ENCODE measurements around the gene UXT.

DNA sequence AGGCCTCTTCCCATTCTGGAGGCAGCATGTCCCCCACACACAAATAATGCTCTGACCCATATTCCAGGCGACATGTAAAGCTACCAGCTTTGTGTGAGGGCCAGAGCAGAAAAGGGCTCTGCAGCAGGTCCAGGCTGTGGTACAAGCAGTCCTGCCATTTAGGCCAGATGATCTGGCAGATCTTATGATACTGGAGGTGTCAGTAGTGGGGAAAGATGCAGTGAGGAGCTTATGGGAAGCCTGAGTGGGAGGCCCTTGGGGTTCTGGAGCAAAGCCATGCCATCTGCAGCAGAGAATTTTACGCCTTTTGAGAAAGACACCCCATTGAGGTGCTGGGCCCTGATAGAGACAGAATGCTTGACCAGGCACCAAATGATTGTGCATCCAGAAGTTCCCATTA lies 47.1 kb downstream of the UXT start:
- TF ChIP-seq, protein P1, sequence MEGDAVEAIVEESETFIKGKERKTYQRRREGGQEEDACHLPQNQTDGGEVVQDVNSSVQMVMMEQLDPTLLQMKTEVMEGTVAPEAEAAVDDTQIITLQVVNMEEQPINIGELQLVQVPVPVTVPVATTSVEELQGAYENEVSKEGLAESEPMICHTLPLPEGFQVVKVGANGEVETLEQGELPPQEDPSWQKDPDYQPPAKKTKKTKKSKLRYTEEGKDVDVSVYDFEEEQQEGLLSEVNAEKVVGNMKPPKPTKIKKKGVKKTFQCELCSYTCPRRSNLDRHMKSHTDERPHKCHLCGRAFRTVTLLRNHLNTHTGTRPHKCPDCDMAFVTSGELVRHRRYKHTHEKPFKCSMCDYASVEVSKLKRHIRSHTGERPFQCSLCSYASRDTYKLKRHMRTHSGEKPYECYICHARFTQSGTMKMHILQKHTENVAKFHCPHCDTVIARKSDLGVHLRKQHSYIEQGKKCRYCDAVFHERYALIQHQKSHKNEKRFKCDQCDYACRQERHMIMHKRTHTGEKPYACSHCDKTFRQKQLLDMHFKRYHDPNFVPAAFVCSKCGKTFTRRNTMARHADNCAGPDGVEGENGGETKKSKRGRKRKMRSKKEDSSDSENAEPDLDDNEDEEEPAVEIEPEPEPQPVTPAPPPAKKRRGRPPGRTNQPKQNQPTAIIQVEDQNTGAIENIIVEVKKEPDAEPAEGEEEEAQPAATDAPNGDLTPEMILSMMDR (IDR thresholded peaks at IDR 0.05; ENCODE audit: low read depth, low read length, missing input control), result no peak
- TF ChIP-seq MAX (IDR thresholded peaks at IDR 0.05) (no peak), ZBTB33 (IDR thresholded peaks at IDR 0.05) (no peak)

Measured in liver (tissue), 2 donors.